Germinal center (tissue), 1 donor: Measurements from ENCODE around the gene RFX2.
"Not testable (repeated sequence)": the region's sequence is repeated elsewhere in the genome, so short reads cannot be mapped to it uniquely, and the experiment has no call there.

Experiments
- DNase-seq: peaks from one replicate; pipeline ENCODE4 v3.0.0; 2012; ENCODE audit warnings: mixed read lengths, low spot score

The RFX2 gene

DNA sequence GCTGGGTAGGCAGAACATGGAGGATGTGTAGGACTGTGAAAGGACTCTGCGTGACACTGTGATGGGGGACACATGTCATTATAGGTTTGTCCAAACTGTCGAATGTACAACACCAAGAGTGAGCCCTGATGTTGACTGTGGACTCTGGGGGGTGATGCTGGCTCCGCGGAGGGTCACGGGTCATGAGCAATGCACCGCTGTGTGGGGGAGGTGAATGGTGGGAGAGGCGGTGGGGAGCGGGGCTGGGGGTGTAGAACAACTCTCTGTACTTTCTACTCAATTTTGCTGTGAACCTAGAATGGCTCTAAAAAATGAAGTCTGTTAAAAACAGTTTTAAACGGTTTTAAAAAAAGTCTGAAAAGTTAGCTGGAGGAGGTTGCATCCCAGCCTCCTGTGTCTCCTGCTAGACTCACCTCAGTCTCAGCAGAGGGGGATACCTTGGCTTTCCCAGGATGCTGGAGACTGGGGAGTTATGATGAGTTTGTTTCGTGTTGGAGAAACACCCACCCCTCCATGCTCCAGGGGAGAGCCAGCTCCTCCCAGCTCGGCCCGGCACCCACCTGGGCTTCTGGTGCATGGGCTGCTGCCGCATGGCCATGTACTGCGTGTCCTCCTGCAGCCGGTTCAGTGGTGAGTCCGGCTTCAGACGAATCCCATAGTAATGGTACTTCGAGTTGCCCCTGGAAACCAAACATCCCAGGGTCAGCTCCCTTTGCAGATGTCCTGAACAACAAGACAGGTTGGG lies 97.7 kb downstream of the RFX2 start:
- no peak for DNase-seq

DNA sequence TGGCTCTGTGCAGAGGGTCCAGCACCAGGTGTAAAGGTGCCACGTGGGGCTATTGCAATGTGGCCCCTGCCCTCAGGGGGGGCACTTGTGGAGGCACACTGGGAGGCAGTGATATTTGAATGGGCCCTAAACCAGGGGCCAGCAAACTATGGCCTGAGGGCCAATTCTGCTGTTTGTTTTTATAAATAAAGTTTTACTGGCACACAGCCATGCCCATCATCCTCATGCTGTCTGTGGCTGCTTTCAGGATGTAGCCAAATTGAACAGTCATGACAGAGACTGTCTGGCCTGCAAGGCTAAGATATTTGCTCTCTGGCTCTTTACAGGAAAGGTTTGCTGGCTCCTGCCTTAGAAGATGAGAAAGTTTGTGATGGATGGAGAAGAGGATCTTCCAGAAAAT lies 98.5 kb downstream of the RFX2 start:
- no peak for DNase-seq

DNA sequence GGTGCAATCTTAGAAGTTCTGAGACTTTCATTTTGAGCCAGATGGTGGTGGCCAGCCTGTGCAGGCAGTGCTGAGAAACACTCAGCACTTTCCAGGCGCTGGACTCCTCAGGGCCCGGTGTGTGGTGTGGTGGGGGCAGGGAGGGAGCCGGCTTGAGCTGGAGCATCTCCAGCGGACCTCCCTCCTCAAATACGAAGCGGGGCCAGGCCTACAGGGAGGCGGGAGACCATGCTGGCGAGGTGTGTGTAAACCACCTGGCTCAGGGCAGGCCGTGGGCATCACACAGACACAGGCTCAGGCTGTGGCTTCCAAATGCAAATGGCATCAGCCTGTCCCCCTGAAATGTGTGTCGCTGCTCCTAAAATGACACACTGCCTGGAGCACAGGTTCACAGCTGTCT lies 99.1 kb downstream of the RFX2 start:
- DNase-seq, result no peak

DNA sequence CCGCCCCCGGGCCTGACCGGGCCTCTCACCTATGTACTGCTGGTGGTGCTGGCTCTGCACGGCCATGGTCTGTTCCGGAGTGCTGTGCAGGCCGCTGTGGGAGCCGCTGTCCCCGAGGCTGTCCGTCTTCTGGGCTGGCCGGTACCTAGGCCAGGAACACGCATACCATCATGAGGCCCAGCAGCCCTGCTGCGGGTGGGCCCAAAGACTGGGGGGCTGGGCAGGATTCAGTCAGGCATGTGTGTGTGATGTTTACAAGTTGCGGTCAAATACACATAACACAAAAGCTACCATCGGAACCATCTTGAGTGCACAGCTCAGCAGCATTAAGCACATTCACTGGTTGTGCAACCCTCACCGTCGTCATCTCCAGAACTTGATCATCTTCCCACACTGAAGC lies 100.2 kb downstream of the RFX2 start:
- no peak for DNase-seq

DNA sequence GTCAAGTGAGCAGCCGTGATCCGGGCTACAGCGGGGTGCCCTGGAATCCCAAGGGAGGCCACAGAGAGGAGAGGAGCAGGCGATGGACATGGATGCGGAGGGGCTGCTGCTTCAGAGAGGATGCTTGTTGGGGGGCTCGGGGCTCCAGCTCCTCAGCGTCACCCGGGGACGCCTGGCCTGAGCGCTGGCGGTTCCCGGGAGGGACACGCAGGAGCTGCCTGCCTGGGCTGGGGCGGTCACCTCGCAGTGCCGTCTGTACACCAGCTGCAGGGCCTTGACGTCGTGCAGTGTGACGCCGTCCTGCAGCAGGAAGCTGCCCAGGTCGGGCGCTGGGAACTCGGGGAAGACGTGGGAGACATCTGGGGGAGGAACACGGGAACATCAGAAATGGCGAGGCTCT lies 102.4 kb downstream of the RFX2 start:
- DNase-seq, result no peak

DNA sequence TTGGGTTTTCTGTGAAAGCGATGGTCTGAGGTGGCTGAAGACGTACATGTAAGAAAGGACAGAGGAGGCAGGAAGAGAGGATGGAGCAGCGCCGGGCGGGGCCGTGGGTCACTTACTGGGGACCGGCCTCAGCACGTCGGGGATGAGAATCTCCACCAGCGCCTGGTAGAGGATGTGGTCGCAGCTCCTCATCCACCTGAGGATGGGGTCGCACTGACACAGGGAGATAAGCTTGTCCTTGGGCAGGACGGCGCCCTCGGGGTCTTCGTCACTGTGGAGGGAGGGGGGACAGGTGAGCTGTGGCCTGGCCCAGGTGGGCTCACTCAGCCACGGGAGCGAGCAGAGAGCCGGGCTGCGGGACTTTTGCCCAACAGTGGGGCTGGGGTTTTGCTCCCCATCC lies 103.4 kb downstream of the RFX2 start:
- DNase-seq, result no peak

DNA sequence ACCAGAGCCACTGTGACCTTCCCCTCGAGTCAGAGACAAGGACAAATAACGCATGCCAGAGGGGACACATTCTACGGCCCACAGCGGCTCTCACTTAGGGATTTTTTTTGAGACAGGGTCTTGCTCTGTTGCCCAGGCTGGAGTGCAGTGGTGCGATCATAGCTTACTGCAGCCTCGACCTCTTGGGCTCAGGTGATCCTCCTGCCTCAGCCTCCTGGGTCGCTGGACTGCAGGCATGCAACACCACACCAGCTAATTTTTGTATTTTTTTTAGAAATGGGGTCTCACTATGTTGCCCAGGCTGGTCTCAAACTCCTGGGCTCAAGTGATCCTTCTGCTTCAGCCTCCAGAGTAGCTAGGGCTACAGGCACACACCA lies 104.2 kb downstream of the RFX2 start:
- not testable (repeated sequence) for DNase-seq

DNA sequence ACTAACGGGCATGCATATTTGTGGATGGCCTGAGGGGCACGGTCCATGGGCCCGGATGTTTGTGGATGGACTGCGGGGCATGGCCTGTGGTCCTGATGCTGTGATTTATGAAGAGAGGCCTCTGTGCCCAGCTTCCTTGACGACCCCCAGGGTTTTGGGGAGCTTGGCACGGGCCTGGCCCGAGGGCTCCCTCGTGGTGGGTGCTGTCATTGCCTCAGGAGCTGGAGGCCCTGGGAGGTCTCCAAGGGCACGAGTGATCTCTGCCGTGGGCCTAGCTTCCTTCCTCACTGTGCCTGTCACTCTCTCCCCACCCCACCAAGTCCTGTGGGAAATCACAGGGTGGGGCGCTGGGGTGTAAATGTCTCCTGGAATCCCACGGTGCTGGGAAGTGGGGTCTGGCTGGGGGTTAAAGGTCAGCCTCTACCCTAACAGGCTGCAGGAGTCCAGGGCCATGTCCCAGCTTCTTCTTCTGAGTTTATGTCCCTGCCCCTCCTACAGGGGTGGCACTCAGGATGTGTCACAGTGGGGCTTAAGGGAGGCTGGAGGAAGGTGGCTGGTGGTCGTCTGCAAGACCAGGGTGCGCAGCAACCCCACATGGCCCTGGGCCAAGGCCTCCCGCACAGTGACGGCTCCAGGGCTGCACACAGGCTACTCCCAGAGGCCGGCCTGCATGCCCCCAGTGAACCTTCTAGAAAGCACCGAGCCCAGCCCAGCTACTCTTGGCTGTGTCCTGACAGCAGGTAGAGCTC lies 104.8 kb downstream of the RFX2 start:
- DNase-seq, result no peak

DNA sequence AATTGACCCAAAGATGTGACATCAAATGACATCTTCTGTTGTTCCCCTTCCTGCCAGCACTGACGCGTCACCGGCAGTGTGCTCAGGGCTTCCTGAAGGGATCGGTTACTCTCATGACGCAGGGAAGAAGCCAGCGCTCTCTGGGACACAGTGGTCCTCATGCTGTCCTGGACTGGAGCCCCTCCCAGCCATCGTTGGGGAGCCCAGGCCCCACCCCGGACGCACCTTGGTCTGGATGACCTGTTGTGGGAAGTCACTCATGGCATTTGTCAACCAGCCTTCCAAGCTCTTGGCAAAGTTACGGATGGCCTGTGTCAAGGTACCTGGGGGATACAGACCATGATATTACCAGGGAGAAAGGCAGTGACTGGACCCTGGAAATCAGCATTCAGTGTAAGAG lies 106.3 kb downstream of the RFX2 start:
- no peak for DNase-seq

DNA sequence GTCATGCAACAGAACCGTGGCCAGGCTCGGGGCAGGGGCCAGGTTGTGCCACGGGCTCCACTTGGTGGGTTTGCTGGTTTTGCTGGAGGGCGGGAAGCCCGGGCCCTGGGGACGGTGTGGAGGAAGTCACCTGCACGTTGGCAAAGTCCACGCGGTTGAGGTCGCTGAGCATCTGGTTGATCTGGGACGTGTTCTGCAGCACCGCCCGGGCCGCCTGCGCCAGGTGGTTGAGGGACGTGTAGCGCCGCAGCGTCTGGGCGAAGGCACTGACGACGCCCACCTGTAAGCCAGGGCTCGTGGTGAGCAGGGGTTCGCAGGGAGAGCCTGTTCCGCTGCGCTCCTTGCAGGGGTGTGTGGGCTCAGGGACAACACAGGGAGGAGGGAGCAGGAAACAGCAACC lies 107.7 kb downstream of the RFX2 start:
- no peak for DNase-seq

DNA sequence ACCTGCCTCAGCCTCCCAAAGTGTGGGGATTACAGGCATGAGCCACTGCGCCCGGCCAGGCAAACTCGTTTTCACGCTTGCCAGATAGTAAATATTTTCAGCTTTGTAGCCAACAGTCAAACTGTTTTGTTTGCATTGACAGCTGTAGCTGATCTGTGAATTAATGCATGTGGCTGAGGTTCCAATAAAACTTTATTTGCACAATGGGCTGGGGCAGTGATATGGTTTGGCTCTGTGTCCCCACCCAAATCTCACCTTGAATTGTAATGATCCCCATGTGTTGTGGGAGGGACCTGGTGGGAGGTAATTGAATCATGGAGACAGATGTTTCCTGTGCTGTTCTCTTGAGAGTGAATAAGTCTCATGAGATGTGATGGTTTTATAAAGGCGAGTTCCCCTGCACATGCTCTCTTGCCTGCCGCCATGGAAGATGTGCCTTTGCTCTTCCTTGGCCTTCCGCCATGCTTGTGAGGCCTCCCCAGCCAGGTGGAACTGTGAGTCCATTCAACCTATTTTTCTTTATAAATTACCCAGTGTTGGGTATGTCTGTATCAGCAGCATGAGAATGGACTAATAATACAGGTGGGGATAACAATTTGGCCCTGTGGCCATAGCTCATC lies 110.0 kb downstream of the RFX2 start:
- DNase-seq, result no peak

DNA sequence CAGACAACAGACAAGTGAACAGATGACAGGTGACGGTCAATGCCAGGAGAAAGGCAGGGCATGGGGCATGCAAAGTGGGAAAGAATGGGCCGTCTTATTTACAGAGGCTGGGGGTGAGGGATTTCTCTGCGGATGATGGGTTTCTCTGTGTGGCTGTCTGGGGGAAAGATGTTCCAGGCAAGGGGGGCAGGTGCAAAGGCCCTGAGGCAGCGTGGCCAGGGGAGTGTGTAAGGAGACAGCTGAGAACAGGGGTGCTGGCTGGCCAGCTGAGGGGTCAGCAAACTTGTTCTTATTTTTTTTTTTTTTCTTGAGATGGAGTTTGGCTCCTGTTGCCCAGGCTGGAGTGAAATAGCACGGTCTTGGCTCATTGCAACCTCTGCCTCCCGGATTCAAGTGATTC lies 110.6 kb downstream of the RFX2 start:
- DNase-seq, result no peak

DNA sequence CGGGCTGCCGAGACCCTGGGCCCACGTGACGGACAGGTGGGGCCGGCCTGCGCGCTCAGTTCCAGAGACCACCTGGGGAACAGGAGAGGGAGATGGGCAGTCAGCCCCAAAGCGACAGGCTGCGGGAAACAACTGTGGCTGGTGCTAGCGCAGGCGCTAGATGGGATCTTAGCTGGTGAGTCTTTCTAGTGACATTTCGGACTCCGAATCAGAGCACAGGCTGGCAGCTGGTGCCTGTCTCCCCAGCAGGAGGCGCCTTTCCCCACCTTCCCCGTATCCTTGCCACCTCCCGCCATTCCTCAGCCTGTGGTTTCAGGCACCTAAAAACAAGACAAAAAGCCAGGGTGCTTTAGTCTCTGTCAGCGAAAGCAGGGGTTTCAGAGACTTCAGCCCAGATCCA lies 112.9 kb downstream of the RFX2 start:
- no peak for DNase-seq

DNA sequence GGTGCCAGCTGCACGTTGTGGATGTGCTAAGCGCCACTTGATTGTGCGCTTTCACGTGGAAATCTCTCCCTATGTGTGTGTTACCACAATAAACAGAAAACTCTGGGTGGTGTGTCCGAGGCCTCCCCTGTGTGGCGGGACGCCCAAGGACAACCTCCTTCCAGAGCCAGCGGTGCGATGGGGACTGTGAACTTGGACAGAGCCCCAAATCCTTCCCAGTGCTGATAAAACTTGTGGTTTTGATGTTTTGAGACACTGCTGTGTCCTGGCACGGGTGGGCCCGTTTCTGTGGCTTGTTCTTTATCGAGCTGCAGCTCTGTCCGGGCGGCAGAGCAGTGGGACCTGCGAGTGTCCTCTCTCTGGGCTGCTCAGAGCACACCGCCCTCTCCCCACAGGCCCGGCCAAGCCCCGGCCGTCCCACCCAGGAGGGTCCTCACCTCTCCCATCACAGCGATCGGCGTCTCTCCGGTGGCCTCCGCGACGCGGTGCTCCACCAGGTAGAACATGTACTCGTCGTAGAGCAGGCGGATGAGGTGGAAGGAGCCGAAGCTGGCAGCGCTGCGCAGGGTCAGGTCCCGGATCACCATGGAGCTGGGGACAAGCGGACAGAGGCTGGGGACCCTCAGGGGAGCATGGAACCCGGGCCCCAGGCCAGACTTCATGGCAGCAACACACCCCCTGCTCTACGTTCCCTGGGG lies 113.5 kb downstream of the RFX2 start:
- DNase-seq, result no peak

DNA sequence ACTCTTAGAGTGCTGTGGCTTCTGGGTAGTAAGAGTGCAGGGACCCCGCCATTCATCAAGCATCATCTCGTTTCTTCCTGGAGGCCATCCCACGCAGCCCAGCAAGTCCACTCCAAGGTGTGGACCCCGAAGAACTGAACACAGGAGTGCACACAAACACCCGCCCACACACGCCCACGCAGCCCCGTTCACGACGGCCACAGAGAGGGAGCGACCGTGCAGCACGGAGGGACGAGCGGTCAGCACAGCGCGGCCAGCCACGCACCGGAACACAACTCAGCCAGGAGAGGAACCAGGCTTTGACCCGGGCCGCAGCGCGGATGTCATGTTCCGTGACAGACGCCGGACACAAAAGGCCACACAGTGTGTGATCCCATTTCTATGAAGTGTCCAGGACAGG lies 114.2 kb downstream of the RFX2 start:
- DNase-seq, result no peak

DNA sequence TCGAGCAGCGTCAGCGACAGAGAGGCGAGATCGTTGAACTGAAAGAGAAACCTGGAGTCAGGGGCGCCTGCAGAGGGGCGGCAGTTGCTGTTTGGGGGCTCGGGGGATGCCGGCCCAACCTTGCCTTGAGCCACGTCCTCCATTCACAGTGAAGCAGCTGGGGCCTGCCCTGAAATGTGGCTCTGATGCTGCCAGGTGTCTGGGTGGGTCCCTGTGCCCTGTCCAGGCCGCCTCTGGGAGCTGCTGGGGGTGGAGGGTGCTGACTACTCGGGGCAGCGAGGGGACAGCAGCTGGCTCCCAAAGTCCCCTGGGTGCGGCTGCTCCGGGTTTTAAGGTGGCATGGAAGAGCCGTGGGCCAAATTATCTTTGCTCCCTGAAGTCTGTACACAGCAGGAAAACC lies 114.7 kb downstream of the RFX2 start:
- DNase-seq, result no peak

DNA sequence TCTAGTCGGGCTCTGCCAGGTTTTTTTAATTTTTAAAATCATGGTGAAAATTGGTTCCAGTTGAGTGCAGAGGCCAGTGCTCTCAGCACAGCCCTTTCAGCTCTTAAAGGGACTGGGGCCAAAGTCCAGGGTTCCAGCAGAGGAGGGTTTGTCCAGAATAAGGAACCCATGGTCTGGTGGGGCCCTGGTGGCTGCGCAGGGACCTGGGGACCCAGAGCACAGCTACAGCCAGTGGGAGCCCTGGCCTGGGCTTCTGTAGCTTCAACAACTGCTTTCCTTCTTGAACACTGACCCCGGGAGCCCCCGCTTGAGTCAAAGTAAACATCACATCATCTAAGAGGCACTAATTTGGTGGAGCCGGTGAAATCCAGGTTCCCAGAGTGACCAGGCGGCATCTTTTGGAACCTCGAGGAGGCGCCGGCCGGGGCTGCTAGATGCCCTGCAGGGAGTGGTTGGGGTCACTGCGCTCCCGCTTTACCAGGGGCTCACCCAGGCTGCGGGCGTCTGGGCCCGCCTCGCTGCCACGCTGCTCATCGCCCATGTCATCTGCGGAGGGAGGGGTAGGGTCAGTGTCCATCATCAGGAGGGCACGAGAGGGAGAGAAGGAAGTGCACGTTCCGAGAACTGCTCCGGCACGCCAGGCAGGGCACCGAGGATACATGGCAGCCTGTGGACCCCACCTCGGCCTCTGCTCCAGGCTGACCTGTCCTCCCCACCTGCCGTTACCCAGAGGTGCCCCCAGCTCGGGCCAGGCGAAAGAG lies 115.7 kb downstream of the RFX2 start:
- DNase-seq, result no peak

DNA sequence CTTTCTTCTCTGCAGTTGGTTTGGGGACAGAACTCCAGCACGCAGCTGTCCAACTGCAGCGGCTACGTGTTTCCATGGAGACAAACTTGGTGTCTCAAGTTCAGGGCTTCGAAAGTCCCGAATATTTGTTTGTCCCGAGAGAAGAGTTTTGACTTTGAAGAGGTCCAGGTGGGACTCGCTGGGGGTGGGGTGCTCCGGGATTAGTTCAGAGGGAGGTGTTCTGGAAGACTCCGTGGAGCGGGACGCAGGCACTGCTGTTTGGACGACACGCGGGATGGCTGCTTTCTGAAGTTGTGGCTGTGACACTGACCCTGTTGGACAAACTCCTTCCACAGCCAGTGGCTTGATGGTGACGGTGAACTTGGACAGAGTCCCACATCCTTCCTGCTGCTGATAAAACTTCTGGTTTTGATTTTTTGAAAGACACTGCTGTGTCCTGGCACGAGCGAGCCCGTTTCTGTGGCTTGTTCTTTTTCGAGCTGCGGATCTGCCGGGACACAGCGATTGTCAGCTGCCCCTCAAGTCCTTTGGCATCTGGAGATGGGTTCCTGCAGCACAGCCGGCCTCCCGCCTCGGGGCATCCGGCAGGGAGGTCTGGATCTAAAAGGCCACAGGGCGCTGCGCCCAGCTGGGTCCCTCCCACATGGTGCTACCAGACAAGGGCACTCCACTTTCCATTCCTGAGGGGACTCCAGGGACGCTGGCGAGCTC lies 116.5 kb downstream of the RFX2 start:
- DNase-seq, result no peak

DNA sequence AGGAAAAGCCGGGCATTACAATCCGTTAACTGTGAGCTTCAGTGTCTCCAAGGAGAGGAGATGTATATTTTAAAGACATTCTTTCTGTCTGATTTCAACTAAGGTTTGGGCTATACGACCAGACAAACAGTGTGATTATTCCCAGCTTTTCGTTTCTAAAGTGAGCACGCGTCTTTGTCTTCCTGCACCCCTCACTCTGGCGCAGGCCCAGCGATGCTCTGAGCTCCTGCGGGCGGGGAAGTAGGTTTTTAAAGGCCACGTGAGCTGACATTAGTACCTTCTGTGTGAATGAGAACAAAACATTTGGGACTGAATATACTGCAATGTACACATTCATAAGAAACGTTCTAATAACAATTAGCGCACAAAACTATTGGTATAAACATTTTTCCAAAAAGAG lies 117.1 kb downstream of the RFX2 start:
- DNase-seq, result no peak

DNA sequence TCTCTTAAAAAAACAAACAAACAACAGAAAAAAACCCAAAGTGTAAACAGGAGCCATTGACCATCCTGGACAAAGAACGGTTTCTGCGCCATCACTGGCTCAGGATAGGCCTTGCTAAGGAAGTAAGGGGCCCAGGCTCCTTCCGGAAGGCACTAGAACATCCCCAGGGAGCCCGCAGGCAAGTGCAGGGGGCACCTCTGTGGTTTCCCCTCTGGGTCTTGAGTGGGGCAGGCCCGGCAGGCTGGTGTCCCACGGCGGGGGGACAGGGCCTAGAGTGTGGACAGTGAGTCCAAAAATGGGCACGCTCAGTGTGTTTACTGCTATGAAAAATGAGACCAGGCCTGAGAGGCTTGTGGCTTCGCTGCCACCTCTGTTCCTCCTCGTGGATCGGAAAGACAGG lies 117.5 kb downstream of the RFX2 start:
- DNase-seq, result no peak

DNA sequence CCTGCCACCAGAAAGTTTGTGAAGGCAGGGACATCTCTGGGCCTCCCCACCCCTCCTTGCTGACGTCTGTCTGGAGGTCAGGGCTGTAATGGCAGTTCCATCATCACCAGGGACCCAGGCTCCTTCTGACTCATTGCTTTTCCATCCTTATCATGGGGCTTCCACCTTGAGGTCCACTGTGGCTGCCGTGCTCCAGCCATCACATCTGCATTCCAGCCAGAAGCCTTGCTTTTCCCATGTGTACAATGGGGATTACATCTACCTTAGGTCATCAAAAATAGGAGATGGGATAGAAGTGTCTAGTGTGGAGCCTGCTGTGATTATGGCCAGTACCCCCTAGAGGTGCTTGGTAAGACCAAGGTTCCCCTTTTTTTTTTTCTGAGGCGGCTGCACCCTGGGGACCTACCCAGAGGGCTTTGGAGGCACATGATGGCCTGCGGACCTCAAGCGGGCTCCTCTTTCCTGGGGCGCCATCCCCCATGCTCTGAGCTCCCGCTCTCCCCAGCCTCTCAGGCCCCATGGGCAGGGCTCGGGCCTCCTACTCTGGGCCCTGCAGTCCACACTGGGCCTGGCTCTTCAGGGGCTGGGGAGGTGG lies 119.0 kb downstream of the RFX2 start:
- DNase-seq, result peak; percentile 40
